Stomach (tissue), 4 donors: ENCODE data around the gene ARID2.

Experiments used
- EP300 ChIP-seq: sonication (generic); formaldehyde crosslinking; IDR thresholded peaks from one replicate; pipeline ENCODE4 v1.6.1; 2017; ENCODE audit warnings: antibody characterized with exemption
- POLR2A ChIP-seq, 4 donors: fragments of 450-650 bp; IDR thresholded peaks; one replicate each; pipeline ENCODE4 v1.6.1; 2016; ENCODE audit warnings: antibody characterized with exemption in 4 of 4, control low read depth in 2 of 4, mild to moderate bottlenecking in 1 of 4, moderate library complexity in 1 of 4
- POLR2AphosphoS5 ChIP-seq, 3 donors: sonication (generic); formaldehyde crosslinking; IDR thresholded peaks; one replicate each; pipeline ENCODE4 v1.6.1; 2016; ENCODE audit warnings: antibody characterized with exemption in 3 of 3
- TF ChIP-seq, protein P1 (sequence below), 7 experiments: fragments of 450-650 bp in 4 of 7; fragments of 200-600 bp in 3 of 7; sonication (generic) in 3 of 7; IDR thresholded peaks; one replicate each; pipeline ENCODE4 v1.5.1; 2016 to 2019; ENCODE audit warnings: antibody characterized with exemption in 7 of 7, control low read depth in 2 of 7, mild to moderate bottlenecking in 1 of 7

DNA sequence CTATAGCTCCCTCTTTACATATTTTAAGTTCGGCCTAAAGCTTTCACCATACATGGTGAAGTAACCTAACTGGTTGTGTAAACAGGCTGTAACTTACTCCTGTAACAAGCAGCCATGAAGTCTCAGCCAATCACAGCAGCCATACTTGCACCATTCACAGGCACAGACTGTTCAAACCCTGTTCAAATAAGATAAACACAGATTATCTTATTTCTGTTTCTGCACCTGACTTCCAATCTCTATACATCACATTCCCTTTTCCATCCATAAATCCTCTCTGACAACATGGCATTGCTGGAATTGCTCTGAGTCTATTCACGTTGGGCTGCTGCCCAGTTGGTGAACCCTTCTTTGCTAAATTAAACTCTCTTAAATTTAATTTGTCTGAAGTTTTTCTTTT is 34.5 kb upstream of the ARID2 start:
- TF ChIP-seq, protein P1, sequence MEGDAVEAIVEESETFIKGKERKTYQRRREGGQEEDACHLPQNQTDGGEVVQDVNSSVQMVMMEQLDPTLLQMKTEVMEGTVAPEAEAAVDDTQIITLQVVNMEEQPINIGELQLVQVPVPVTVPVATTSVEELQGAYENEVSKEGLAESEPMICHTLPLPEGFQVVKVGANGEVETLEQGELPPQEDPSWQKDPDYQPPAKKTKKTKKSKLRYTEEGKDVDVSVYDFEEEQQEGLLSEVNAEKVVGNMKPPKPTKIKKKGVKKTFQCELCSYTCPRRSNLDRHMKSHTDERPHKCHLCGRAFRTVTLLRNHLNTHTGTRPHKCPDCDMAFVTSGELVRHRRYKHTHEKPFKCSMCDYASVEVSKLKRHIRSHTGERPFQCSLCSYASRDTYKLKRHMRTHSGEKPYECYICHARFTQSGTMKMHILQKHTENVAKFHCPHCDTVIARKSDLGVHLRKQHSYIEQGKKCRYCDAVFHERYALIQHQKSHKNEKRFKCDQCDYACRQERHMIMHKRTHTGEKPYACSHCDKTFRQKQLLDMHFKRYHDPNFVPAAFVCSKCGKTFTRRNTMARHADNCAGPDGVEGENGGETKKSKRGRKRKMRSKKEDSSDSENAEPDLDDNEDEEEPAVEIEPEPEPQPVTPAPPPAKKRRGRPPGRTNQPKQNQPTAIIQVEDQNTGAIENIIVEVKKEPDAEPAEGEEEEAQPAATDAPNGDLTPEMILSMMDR (IDR thresholded peaks at IDR 0.05): no peak
- TF ChIP-seq POLR2A (IDR thresholded peaks at IDR 0.05) (no peak), EP300 (no peak), POLR2AphosphoS5 (IDR thresholded peaks at IDR 0.05) (no peak)
